NT2/D1 (cell line): Measurements from ENCODE around the gene DCDC2B.

Experiments
- SUZ12 ChIP-seq: IDR thresholded peaks from 2 replicates; pipeline ENCODE4 v1.6.1; 2011; ENCODE audit not compliant: insufficient read length, insufficient read depth; ENCODE audit errors: extremely low read depth
- YY1 ChIP-seq: IDR thresholded peaks from 2 replicates; pipeline ENCODE4 v1.6.1; 2011; ENCODE audit not compliant: insufficient read length, insufficient read depth
- ZNF274 ChIP-seq: IDR thresholded peaks from 2 replicates; pipeline ENCODE4 v1.6.1; 2011; ENCODE audit warnings: mild to moderate bottlenecking, low read depth, low read length

- TF ChIP-seq YY1 (no peak), ZNF274 (no peak), SUZ12 (no peak)
Measured at GRCh38 chr1:32228771-32229170, 19.9 kb downstream of the DCDC2B start.
